PFSK-1 (cell line): Measurements from ENCODE around the gene CUL9.

Experiments used
- FOXP2 ChIP-seq: optimal IDR thresholded peaks from 2 replicates; pipeline ENCODE3; 2011; ENCODE audit warnings: borderline replicate concordance, control low read depth, inconsistent platforms; ENCODE audit not compliant: insufficient read depth; ENCODE audit errors: extremely low read length, extremely low read depth
- POLR2AphosphoS5 ChIP-seq: IDR thresholded peaks from 2 replicates; pipeline ENCODE4 v1.6.1; 2012; ENCODE audit warnings: low read depth, mild to moderate bottlenecking, control low read depth, low read length, moderate library complexity
- REST ChIP-seq, 2 experiments: IDR thresholded peaks; 2 replicates each; pipeline versions ENCODE4 v1.6.1 to v1.8.0; 2011 to 2012; ENCODE audit warnings: low read depth in 2 of 2, low read length in 2 of 2, control low read depth in 1 of 2, inconsistent platforms in 1 of 2, mild to moderate bottlenecking in 1 of 2, moderate library complexity in 1 of 2; ENCODE audit not compliant: insufficient read depth in 1 of 2
- SIN3A ChIP-seq: IDR thresholded peaks from 2 replicates; pipeline ENCODE4 v1.6.1; 2012; ENCODE audit warnings: mild to moderate bottlenecking, low read length, moderate library complexity, borderline replicate concordance; ENCODE audit not compliant: insufficient read depth
- TAF1 ChIP-seq: IDR thresholded peaks from 2 replicates; pipeline ENCODE4 v1.6.1; 2012; ENCODE audit warnings: low read length, control low read depth, borderline replicate concordance; ENCODE audit not compliant: insufficient read depth

The CUL9 gene

GRCh38 chr6:43199912-43200311, 17.9 kb downstream of the CUL9 start:
- TF ChIP-seq REST (IDR thresholded peaks at IDR 0.05; ENCODE audit: insufficient read depth in 1 of 2, low read depth in 2 of 2, low read length in 2 of 2) (no peak), SIN3A (no peak), POLR2AphosphoS5 (no peak), TAF1 (no peak), FOXP2 (no peak)

DNA sequence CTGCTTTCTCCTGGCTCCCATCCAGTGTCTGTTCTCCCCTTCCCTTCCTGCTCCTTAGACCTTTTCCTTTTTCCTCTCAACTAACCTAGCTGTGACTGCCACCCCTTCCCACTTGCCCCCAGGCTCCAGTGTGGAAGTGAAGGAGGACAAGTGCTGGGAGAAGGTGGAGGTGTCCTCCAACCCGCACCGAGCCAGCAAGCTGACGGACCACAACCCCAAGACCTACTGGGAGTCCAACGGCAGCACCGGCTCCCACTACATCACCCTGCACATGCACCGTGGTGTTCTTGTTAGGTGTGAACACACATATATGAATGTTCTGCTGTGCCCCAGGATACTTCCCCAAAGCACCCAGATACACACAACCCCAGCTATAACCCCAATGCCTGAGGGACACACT, 18.5 kb downstream of the CUL9 start:
- TF ChIP-seq SIN3A: no peak

GRCh38 chr6:43202451-43202850, 20.5 kb downstream of the CUL9 start:
- TF ChIP-seq FOXP2 (no peak), POLR2AphosphoS5 (no peak), SIN3A (no peak), REST (IDR thresholded peaks at IDR 0.05; ENCODE audit: insufficient read depth in 1 of 2, low read depth in 2 of 2, low read length in 2 of 2) (no peak), TAF1 (no peak)

DNA sequence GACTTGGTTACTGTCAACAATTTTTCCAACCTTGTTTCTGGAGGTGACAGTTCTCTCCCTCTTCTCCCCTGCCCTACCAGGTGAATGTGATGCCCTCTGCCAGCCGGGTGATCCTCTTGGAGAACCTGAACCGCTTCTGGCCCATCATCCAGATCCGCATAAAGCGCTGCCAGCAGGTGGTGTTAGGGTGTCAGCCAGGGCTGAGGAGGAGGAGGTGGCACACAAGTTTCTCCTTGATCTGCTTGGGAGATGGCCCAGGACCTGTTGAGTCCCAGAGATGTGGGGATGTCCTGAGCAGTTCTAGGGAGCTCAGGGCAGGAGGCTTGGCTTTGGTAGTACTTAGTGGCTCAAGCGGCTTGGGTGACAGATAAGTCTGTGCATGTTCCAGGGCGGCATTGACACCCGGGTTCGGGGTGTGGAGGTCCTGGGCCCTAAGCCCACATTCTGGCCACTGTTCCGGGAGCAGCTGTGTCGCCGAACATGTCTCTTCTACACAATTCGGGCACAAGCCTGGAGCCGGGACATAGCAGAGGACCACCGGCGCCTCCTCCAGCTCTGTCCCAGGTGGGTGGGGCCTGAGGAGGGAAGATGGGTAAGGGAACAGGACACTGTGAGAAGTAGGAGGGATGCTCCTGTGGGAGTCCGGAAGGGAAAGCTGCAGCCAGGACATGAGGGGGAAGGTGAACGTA, 21.2 kb downstream of the CUL9 start:
- TF ChIP-seq POLR2AphosphoS5: no peak
- TF ChIP-seq TAF1: no peak

- TF ChIP-seq REST (IDR thresholded peaks at IDR 0.05; ENCODE audit: insufficient read depth in 1 of 2, low read depth in 2 of 2, low read length in 2 of 2): no peak
- no peak for TF ChIP-seq FOXP2
- no peak for TF ChIP-seq POLR2AphosphoS5
- TF ChIP-seq TAF1: no peak
- TF ChIP-seq SIN3A: no peak
These were observed 21.7 kb downstream of the CUL9 start for GRCh38 chr6:43203718-43204095.

DNA sequence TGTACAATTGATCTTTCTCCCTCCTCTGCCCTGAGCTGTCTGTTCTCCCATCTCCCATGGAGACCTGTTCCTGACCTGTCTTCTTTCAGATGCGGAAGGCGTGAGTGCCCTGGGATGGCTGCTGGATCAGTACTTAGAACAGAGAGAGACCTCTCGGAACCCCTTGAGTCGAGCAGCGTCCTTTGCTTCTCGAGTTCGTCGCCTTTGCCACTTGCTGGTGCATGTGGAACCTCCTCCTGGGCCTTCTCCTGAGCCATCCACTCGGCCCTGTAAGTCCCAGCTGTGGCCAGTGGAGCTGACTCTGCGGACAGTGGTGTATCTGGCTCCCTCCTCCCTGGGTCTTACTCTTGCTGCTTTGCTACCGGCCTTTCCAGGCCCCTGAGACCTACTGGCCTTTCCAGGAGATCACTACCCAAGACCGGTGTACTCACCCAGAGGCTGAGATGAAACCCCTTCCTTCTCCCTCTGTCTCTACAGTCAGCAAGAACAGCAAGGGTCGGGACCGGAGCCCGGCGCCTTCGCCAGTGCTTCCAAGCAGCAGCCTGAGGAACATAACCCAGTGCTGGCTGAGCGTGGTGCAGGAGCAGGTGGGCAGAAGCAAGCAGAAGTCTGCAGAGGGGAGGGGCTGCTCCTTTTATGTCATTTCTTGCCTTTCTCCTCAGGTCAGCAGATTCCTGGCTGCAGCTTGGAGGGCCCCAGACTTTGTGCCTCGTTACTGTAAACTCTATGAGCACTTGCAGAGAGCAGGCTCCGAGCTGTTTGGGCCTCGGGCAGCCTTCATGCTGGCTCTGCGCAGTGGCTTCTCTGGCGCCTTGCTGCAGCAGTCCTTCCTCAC, 22.5 kb downstream of the CUL9 start:
- TF ChIP-seq SIN3A (no peak), FOXP2 (no peak), POLR2AphosphoS5 (no peak), TAF1 (no peak), REST (IDR thresholded peaks at IDR 0.05; ENCODE audit: insufficient read depth in 1 of 2, low read depth in 2 of 2, low read length in 2 of 2) (no peak)
